Activated B cell treated with CpG ODN at 0.5 μM for 24 hours (primary cell): ENCODE results near the gene PKD1. TPM values are rescaled to one million over a fixed set of nuclear protein-coding genes. Genes with fewer than 3 reads are reported as not detected.

Experiments used
- ATAC-seq: fragments of 200-7000 bp; cut with Tn5 transposase; one replicate; pipeline ENCODE4 v1.10.0; 2021; ENCODE audit warnings: low read depth, mild to moderate bottlenecking, moderate library complexity
- CTCF ChIA-PET: fragments of 350-600 bp; sonication (Branson Sonifier 250); formaldehyde crosslinking; loops from one replicate; lab custom pipeline; 2021; ENCODE audit warnings: antibody characterized with exemption; lab: Charles Lee
- POLR2A ChIA-PET: fragments of 350-600 bp; sonication (Branson Sonifier 250); formaldehyde crosslinking; loops from one replicate; lab custom pipeline; 2021; ENCODE audit warnings: antibody characterized with exemption; lab: Charles Lee
- DNase-seq: peaks from one replicate; pipeline ENCODE4 v3.0.0; 2022
- H3K27ac Mint-ChIP-seq: one replicate; pipeline ENCODE4 v1.8.0; 2020; ENCODE audit warnings: mixed read lengths
- H3K27me3 Mint-ChIP-seq: one replicate; pipeline ENCODE4 v1.8.0; 2021; ENCODE audit warnings: mixed read lengths
- H3K36me3 Mint-ChIP-seq: one replicate; pipeline ENCODE4 v1.8.0; 2021; ENCODE audit warnings: low read depth, mixed read lengths
- H3K4me1 Mint-ChIP-seq: one replicate; pipeline ENCODE4 v1.8.0; 2021; ENCODE audit warnings: mixed read lengths
- H3K4me3 Mint-ChIP-seq: one replicate; pipeline ENCODE4 v1.8.0; 2020; ENCODE audit warnings: mild to moderate bottlenecking, mixed read lengths
- H3K9me3 Mint-ChIP-seq: one replicate; pipeline ENCODE4 v1.8.0; 2020; ENCODE audit warnings: mixed read lengths
- intact Hi-C: fragments of 100-400 bp; cut with micrococcal nuclease; formaldehyde crosslinking; loops from one replicate; pipeline ENCODE4 v1.15.1; 2024
- total RNA-seq: library from RNA; stranded (reverse); gene quantifications from 2 replicates; pipeline ENCODE4 v1.2.3, GENCODE V29; 2022
- TF ChIP-seq, protein P1 (sequence below): fragments of 200-600 bp; IDR thresholded peaks from one replicate; pipeline ENCODE4 v1.8.0; 2022; ENCODE audit warnings: antibody characterized with exemption, mild to moderate bottlenecking

The PKD1 gene
- total RNA-seq, 1 donor from 2014 or later: 84.2 TPM

DNA sequence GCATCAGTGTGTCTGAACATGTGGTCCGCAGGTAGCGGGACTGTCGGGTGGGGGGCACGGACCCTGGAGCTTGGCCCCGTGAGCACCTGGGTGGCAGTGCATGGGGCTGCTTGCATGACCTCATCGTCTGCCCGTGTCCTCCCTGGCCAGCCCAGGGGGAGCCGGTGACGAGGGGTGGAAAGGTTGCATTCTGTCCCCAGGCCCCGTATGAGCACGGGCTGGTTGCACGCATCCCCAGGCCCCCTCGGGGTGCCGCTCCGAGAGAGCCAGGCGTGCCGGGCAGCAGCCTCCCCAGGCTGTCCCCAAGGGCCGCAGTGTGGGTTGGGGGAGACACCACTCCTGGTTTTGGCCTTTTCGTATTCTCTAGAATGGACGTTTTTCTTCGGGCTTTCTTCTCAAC is 58.0 kb downstream of the PKD1 start:
- Mint-ChIP-seq H3K27ac (no peak overlapping the region), H3K36me3 (peaks cover 53% of the 10 kb centered on the region), H3K4me3 (no peak overlapping the region), H3K4me1 (no peaks in the 10 kb centered on the region), H3K9me3 (no peaks in the 10 kb centered on the region), H3K27me3 (no peaks in the 10 kb centered on the region)
- no peak for DNase-seq
- TF ChIP-seq, protein P1, sequence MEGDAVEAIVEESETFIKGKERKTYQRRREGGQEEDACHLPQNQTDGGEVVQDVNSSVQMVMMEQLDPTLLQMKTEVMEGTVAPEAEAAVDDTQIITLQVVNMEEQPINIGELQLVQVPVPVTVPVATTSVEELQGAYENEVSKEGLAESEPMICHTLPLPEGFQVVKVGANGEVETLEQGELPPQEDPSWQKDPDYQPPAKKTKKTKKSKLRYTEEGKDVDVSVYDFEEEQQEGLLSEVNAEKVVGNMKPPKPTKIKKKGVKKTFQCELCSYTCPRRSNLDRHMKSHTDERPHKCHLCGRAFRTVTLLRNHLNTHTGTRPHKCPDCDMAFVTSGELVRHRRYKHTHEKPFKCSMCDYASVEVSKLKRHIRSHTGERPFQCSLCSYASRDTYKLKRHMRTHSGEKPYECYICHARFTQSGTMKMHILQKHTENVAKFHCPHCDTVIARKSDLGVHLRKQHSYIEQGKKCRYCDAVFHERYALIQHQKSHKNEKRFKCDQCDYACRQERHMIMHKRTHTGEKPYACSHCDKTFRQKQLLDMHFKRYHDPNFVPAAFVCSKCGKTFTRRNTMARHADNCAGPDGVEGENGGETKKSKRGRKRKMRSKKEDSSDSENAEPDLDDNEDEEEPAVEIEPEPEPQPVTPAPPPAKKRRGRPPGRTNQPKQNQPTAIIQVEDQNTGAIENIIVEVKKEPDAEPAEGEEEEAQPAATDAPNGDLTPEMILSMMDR: no peak
- POLR2A ChIA-PET: no interaction called here
- CTCF ChIA-PET: no interaction called here
- no peak for ATAC-seq
- intact Hi-C loops: no loop called here

DNA sequence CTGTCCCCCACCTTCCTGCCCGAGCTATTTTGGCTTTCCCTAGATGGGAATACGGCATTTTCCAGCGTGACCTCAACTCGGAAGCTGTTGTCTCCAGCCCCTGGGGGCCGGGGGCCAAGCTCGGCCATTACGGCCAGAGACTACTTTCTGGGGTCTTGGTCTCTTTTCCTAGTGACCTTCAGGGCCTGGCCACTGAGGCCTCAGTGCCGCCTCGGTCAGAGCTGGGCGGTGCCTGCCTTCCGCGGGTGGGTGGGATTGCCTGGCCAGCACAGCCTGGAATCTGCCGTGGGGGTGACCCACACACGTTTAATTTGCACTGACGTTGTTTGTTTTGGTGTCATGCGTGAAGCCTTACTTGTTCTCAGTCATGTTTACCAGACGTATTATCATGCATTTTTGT is 58.7 kb downstream of the PKD1 start:
- TF ChIP-seq, protein P1: no peak

DNA sequence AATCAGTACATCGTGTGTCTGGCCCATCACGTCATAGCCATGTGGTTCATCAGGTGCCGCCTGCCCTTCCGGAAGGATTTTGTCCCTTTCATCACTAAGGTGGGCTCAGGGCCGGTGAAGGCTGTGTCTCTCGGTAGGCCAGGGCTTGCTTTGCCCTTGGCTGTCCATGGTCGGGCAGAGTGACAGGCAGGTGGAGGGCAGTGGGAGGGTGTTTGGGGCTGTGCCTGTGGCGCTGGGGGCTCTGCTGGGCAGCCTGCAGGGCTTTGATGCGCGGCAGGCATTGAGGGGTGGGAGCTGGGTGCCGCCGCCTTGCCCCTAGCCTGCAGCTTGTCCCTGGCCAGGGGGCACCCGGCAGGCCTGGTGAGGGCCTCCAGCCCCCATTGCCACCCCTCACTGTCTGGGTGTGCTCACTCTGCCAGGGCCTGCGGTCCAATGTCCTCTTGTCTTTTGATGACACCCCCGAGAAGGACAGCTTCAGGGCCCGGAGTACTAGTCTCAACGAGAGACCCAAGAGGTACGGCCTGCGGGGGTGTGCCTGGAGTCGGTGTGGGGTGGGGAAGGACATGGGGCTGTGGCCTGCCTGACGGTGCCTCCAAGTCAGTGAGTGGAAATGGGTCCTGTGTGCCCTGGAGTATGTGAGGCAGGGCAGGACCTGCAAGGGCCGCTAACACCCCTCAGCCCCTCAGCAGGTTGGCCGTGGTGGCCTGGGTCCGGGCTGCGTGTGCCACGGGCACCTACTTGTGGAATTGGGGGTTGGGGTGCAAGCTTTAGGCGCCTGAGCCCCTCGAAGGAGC is 59.4 kb downstream of the PKD1 start:
- ATAC-seq: no peak
- intact Hi-C loops: no loop called here
- Mint-ChIP-seq H3K27me3 (no peaks in the 10 kb centered on the region), H3K4me1 (no peaks in the 10 kb centered on the region), H3K27ac (no peak overlapping the region), H3K4me3 (no peak overlapping the region), H3K36me3 (peaks cover 57% of the 10 kb centered on the region), H3K9me3 (no peaks in the 10 kb centered on the region)
- TF ChIP-seq, protein P1: no peak
- no peak for DNase-seq
- POLR2A ChIA-PET: interaction anchor here (0.7 kb wide), 1 partner anchor 294 kb away, joined by 11 read pairs; no protein-coding TSS in a partner anchor
- CTCF ChIA-PET: no interaction called here

More for the DNA sequence above, 58.7 kb downstream of the PKD1 start:
- ATAC-seq: no peak
- H3K36me3 Mint-ChIP-seq: peaks cover 53% of the 10 kb centered on the region
- no peaks in the 10 kb centered on the region for H3K27me3 Mint-ChIP-seq
- DNase-seq: no peak
- no peak overlapping the region for H3K4me3 Mint-ChIP-seq
- H3K4me1 Mint-ChIP-seq: no peaks in the 10 kb centered on the region
- intact Hi-C loops: no loop called here
- H3K27ac Mint-ChIP-seq: no peak overlapping the region
- CTCF ChIA-PET: no interaction called here
- no peaks in the 10 kb centered on the region for H3K9me3 Mint-ChIP-seq
- POLR2A ChIA-PET: no interaction called here

DNA sequence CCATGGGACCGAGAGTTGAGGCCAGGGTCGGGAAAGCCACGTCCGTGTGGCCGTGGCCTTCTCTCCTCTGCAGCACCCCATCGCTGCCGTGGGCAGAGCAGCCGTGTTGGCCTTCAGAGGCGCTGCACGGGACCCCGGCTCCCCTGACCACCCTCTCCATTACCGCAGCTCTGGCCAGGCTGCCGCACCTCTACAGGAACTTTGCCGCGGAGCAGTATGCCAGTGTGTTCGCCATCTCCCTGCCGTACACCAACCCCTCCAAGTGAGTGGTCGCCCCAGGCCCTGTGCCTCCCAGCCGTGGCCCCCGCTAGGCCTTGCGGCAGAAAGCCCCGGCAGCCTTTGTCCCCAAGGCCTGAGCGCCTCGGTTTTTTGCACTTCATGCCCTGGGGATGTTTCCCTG is 60.1 kb downstream of the PKD1 start:
- TF ChIP-seq, protein P1: no peak
- H3K27me3 Mint-ChIP-seq: no peaks in the 10 kb centered on the region
- CTCF ChIA-PET: no interaction called here
- ATAC-seq: no peak
- peaks cover 58% of the 10 kb centered on the region for H3K36me3 Mint-ChIP-seq
- DNase-seq: no peak
- intact Hi-C loops: no loop called here
- no peak overlapping the region for H3K4me3 Mint-ChIP-seq
- H3K4me1 Mint-ChIP-seq: no peaks in the 10 kb centered on the region
- H3K27ac Mint-ChIP-seq: no peak overlapping the region
- H3K9me3 Mint-ChIP-seq: no peaks in the 10 kb centered on the region
- POLR2A ChIA-PET: interaction anchor here (0.7 kb wide), 1 partner anchor 294 kb away, joined by 11 read pairs; no protein-coding TSS in a partner anchor

DNA sequence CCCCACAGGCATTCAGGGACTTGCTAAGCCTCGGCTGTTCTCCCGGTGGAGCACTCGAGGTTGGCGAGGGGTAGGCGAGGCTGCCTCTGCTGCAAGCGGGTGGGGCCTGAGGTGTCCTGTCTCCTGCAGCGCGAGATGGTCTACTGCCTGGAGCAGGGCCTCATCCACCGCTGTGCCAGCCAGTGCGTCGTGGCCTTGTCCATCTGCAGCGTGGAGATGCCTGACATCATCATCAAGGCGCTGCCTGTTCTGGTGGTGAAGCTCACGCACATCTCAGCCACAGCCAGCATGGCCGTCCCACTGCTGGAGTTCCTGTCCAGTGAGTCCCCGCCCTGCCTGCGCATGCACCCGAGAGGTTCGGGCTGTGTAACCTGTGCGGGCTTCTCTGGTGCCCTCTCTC is 61.6 kb downstream of the PKD1 start:
- TF ChIP-seq, protein P1: no peak
- Mint-ChIP-seq H3K4me3 (no peak overlapping the region), H3K4me1 (no peaks in the 10 kb centered on the region), H3K27me3 (no peaks in the 10 kb centered on the region), H3K27ac (no peak overlapping the region), H3K36me3 (peaks cover 57% of the 10 kb centered on the region), H3K9me3 (no peaks in the 10 kb centered on the region)
- ATAC-seq: no peak
- no peak for DNase-seq
- POLR2A ChIA-PET: no interaction called here
- CTCF ChIA-PET: no interaction called here
- intact Hi-C loops: no loop called here
